HepG2 (cell line): ENCODE data around the gene METTL6. TPM values are rescaled to one million over a fixed set of nuclear protein-coding genes. Genes with fewer than 3 reads are reported as not detected.

Source experiments
- DPF2 ChIP-seq: sonication (generic); formaldehyde crosslinking; IDR thresholded peaks from 2 replicates; pipeline ENCODE4 v1.4.0; 2020; ENCODE audit warnings: mild to moderate bottlenecking, low read depth, missing genetic modification reagents, borderline replicate concordance
- DR1 ChIP-seq: sonication (generic); formaldehyde crosslinking; IDR thresholded peaks from 2 replicates; pipeline ENCODE4 v1.8.0; 2021; ENCODE audit warnings: mild to moderate bottlenecking, missing genetic modification reagents, inconsistent platforms
- EHMT2 ChIP-seq: fragments of 200-600 bp; sonication (generic); IDR thresholded peaks from 2 replicates; pipeline ENCODE4 v1.7.0; 2017; ENCODE audit warnings: antibody characterized with exemption, low read depth, low read length, borderline replicate concordance
- ELF1 ChIP-seq: sonication (generic); formaldehyde crosslinking; IDR thresholded peaks from 2 replicates; pipeline ENCODE4 v1.4.0; 2020; ENCODE audit warnings: missing genetic modification reagents
- FOXJ3 ChIP-seq: sonication (generic); formaldehyde crosslinking; IDR thresholded peaks from 2 replicates; pipeline ENCODE4 v1.4.0; 2020; ENCODE audit warnings: missing genetic modification reagents, mild to moderate bottlenecking, borderline replicate concordance
- KDM3A ChIP-seq: IDR thresholded peaks from 2 replicates; pipeline ENCODE4 v1.6.1; 2018; ENCODE audit warnings: low read depth, missing compliant biosample characterization
- MED1 ChIP-seq: sonication (generic); formaldehyde crosslinking; IDR thresholded peaks from 2 replicates; pipeline ENCODE4 v1.4.0; 2020; ENCODE audit warnings: missing genetic modification reagents
- MYC ChIP-seq: sonication (generic); formaldehyde crosslinking; IDR thresholded peaks from 2 replicates; pipeline ENCODE4 v1.9.0; 2021; ENCODE audit warnings: missing genetic modification reagents, borderline replicate concordance
- RBFOX2 ChIP-seq: fragments of 200-400 bp; formaldehyde crosslinking; IDR thresholded peaks from 2 replicates; pipeline ENCODE4 v1.6.1; 2017; ENCODE audit warnings: low read depth, mild to moderate bottlenecking, low read length
- SATB2 ChIP-seq: sonication (generic); formaldehyde crosslinking; IDR thresholded peaks from 2 replicates; pipeline ENCODE4 v1.5.0; 2020; ENCODE audit warnings: missing genetic modification reagents
- TEAD3 ChIP-seq: optimal IDR thresholded peaks from 2 replicates; pipeline ENCODE3; 2016; ENCODE audit warnings: borderline replicate concordance
- YEATS2 ChIP-seq: sonication (generic); formaldehyde crosslinking; IDR thresholded peaks from 2 replicates; pipeline ENCODE4 v1.4.0; 2020; ENCODE audit warnings: missing genetic modification reagents, borderline replicate concordance
- ZNF446 ChIP-seq: sonication (generic); formaldehyde crosslinking; IDR thresholded peaks from 2 replicates; pipeline ENCODE4 v1.5.0; 2020; ENCODE audit warnings: mild to moderate bottlenecking, missing genetic modification reagents
- ZNF570 ChIP-seq: sonication (generic); formaldehyde crosslinking; IDR thresholded peaks from 2 replicates; pipeline ENCODE4 v1.4.0; 2020; ENCODE audit warnings: mild to moderate bottlenecking, missing genetic modification reagents, borderline replicate concordance
- polyA plus RNA-seq, 8 experiments: library from polyadenylated mRNA; depleted of rRNA in 3 of 8; stranded (reverse) in 7 of 8; unstranded in 1 of 8; fragments of >200 nt; fragmentation: Illumina TruSeq in 4 of 8; extraction: Trizol in 4 of 8; gene quantifications; 2 replicates each; pipeline versions ENCODE4 v1.2.1 to v1.2.3, GENCODE V29; 2011 to 2016; ENCODE audit warnings: low read depth in 4 of 8, missing spikeins in 1 of 8, mixed read lengths in 1 of 8; ENCODE audit not compliant: insufficient read depth in 1 of 8
- total RNA-seq, 5 experiments: library from RNA; depleted of rRNA; stranded (reverse); fragments of >200 nt; fragmentation: Illumina TruSeq; extraction: Trizol; gene quantifications; 2 replicates each; pipeline ENCODE4 v1.2.3, GENCODE V29; 2016; ENCODE audit warnings: low read depth in 1 of 5
- TF ChIP-seq, protein P1 (sequence below): sonication (generic); formaldehyde crosslinking; IDR thresholded peaks from 2 replicates; pipeline ENCODE4 v1.4.0; 2020; ENCODE audit warnings: missing genetic modification reagents, borderline replicate concordance
- TF ChIP-seq, protein P2 (sequence below): sonication (generic); formaldehyde crosslinking; IDR thresholded peaks from 2 replicates; pipeline ENCODE4 v1.4.0; 2020; ENCODE audit warnings: missing genetic modification reagents, borderline replicate concordance
- TF ChIP-seq, protein P3 (sequence below): sonication (generic); formaldehyde crosslinking; IDR thresholded peaks from 2 replicates; pipeline ENCODE4 v1.4.0; 2020; ENCODE audit warnings: missing genetic modification reagents
- TF ChIP-seq, protein P4 (sequence below): sonication (generic); formaldehyde crosslinking; IDR thresholded peaks from 2 replicates; pipeline ENCODE4 v1.8.0; 2022; ENCODE audit warnings: missing genetic modification reagents, low read depth, mild to moderate bottlenecking, borderline replicate concordance

The METTL6 gene
- total and polyA plus RNA-seq, 2 of the 13 experiments (the other 11 are each of a cell fraction or from before 2014, with no cell fraction given) = 17.2 to 29.4 TPM

DNA sequence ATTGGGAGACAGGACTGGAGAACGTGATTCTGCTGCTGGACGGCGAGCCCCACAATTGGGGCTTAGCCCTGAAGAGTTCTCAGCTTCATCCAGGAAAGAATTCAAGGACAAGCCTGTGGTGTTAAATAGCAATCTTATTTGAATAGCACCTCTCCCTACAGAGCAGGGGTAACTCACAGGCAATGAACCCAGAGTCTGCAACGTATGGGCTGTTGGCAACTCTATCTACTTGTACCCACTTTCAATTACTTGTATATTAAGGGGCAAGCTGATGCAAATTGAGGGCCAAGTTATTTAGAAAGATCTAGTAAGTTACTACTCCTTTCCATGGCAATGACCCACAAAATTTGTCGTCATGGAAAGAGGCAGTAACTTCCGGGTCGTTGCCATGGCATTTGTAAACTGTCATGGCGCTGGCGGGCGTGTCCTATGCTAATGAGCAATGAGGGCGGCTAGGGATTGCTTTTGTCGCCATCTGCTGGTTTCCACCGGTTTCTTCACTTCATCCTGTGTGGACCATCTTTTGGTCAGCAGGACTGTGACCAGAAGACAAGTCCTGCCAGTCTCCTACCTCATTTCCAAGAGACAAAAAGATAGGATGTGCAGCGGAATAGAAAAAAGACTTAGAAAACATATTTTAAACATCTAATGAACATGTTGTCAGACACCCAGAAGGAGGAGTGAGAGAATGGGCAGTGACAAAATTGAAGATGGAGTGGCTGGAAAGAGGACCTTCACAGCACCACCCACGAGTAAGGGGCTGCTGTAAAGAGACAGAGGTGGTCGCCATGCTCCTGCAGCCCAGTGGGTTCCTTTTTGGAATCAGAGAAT is 49.2 kb downstream of the METTL6 start (continued):
- TF ChIP-seq, protein P1, sequence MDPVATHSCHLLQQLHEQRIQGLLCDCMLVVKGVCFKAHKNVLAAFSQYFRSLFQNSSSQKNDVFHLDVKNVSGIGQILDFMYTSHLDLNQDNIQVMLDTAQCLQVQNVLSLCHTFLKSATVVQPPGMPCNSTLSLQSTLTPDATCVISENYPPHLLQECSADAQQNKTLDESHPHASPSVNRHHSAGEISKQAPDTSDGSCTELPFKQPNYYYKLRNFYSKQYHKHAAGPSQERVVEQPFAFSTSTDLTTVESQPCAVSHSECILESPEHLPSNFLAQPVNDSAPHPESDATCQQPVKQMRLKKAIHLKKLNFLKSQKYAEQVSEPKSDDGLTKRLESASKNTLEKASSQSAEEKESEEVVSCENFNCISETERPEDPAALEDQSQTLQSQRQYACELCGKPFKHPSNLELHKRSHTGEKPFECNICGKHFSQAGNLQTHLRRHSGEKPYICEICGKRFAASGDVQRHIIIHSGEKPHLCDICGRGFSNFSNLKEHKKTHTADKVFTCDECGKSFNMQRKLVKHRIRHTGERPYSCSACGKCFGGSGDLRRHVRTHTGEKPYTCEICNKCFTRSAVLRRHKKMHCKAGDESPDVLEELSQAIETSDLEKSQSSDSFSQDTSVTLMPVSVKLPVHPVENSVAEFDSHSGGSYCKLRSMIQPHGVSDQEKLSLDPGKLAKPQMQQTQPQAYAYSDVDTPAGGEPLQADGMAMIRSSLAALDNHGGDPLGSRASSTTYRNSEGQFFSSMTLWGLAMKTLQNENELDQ (CRISPR knock-in tag) = 0 out of 2 replicates have a peak, but pooled peaks have one; percentile 62
- TF ChIP-seq SATB2 (CRISPR knock-in tag) = no peak
- TF ChIP-seq MYC (CRISPR knock-in tag) = peak; percentile 30; the same call in 1 of the 2 replicates
- TF ChIP-seq ZNF446 (CRISPR knock-in tag) = no peak
- peak; percentile 38; the same call in 1 of the 2 replicates for TF ChIP-seq MED1 (CRISPR knock-in tag)
- TF ChIP-seq, protein P2, sequence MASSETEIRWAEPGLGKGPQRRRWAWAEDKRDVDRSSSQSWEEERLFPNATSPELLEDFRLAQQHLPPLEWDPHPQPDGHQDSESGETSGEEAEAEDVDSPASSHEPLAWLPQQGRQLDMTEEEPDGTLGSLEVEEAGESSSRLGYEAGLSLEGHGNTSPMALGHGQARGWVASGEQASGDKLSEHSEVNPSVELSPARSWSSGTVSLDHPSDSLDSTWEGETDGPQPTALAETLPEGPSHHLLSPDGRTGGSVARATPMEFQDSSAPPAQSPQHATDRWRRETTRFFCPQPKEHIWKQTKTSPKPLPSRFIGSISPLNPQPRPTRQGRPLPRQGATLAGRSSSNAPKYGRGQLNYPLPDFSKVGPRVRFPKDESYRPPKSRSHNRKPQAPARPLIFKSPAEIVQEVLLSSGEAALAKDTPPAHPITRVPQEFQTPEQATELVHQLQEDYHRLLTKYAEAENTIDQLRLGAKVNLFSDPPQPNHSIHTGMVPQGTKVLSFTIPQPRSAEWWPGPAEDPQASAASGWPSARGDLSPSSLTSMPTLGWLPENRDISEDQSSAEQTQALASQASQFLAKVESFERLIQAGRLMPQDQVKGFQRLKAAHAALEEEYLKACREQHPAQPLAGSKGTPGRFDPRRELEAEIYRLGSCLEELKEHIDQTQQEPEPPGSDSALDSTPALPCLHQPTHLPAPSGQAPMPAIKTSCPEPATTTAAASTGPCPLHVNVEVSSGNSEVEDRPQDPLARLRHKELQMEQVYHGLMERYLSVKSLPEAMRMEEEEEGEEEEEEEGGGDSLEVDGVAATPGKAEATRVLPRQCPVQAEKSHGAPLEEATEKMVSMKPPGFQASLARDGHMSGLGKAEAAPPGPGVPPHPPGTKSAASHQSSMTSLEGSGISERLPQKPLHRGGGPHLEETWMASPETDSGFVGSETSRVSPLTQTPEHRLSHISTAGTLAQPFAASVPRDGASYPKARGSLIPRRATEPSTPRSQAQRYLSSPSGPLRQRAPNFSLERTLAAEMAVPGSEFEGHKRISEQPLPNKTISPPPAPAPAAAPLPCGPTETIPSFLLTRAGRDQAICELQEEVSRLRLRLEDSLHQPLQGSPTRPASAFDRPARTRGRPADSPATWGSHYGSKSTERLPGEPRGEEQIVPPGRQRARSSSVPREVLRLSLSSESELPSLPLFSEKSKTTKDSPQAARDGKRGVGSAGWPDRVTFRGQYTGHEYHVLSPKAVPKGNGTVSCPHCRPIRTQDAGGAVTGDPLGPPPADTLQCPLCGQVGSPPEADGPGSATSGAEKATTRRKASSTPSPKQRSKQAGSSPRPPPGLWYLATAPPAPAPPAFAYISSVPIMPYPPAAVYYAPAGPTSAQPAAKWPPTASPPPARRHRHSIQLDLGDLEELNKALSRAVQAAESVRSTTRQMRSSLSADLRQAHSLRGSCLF (CRISPR knock-in tag) = no peak
- TF ChIP-seq, protein P3, sequence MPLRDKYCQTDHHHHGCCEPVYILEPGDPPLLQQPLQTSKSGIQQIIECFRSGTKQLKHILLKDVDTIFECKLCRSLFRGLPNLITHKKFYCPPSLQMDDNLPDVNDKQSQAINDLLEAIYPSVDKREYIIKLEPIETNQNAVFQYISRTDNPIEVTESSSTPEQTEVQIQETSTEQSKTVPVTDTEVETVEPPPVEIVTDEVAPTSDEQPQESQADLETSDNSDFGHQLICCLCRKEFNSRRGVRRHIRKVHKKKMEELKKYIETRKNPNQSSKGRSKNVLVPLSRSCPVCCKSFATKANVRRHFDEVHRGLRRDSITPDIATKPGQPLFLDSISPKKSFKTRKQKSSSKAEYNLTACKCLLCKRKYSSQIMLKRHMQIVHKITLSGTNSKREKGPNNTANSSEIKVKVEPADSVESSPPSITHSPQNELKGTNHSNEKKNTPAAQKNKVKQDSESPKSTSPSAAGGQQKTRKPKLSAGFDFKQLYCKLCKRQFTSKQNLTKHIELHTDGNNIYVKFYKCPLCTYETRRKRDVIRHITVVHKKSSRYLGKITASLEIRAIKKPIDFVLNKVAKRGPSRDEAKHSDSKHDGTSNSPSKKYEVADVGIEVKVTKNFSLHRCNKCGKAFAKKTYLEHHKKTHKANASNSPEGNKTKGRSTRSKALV = no peak
- TF ChIP-seq YEATS2 (CRISPR knock-in tag) = peak; percentile 85; the same call in 1 of the 2 replicates
- TF ChIP-seq KDM3A (CRISPR knock-in tag) = peak; percentile 39; the same call in 1 of the 2 replicates
- no peak for TF ChIP-seq DR1 (CRISPR knock-in tag)
- TF ChIP-seq DPF2 (CRISPR knock-in tag) = no peak
- peak; percentile 86; the same call in 1 of the 2 replicates for TF ChIP-seq EHMT2
- no peak for TF ChIP-seq FOXJ3 (CRISPR knock-in tag)
- TF ChIP-seq TEAD3 = peak; percentile 55
- no peak for TF ChIP-seq ZNF570 (CRISPR knock-in tag)
- TF ChIP-seq, protein P4, sequence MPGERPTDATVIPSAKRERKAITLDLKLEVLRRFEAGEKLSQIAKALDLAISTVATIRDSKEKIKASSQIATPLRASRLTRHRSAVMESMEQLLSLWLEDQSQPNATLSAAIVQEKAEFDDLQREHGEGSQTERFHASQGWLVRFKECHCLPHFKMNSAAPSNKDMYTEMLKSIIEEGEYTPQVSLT (CRISPR knock-in tag) = no peak
- TF ChIP-seq RBFOX2 = no peak
- TF ChIP-seq ELF1 (CRISPR knock-in tag) = peak; percentile 82
